Measurements from ENCODE around the gene MANSC1.

DNA sequence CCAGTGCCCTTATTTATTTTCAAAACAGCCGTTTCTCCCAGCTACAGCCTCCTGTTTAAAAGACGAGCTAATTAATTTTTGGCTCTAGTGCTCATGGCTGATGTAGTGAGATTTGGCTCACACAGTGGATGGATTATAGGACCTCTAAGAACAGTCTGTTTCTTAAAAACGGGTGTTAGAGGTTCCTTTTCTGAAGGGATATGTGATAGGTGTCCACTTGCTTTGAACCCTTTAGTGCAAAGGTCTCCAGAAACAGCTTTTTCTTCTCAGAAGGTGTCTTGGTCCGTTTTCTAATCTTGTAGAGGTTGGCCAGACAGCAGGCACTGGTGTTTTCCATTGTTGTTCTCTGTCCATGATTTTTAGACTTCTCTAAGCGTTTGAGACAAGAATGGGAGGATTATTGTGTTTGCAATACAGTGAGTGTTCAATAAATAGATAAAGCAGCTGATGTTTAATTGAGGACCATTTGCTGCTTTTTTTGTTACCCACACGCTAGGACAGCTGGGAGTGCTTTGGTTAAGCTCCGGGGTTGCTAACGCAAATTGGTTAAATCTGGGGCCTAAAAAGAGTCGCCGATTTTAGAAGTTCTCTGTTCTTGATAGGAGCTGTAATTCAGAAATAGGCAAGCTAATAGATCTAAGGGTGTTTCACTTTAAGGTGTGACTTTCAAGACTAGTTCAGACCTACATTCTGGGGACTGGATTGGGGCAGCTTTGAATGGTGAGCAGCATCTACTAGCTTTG, 7.8 kb upstream of the MANSC1 start:
- no peak for TF ChIP-seq EZH2 (IDR thresholded peaks at IDR 0.05; ENCODE audit: borderline replicate concordance, insufficient read depth, low read depth, low read length, poor library complexity, severe bottlenecking)
- TF ChIP-seq, protein P1, sequence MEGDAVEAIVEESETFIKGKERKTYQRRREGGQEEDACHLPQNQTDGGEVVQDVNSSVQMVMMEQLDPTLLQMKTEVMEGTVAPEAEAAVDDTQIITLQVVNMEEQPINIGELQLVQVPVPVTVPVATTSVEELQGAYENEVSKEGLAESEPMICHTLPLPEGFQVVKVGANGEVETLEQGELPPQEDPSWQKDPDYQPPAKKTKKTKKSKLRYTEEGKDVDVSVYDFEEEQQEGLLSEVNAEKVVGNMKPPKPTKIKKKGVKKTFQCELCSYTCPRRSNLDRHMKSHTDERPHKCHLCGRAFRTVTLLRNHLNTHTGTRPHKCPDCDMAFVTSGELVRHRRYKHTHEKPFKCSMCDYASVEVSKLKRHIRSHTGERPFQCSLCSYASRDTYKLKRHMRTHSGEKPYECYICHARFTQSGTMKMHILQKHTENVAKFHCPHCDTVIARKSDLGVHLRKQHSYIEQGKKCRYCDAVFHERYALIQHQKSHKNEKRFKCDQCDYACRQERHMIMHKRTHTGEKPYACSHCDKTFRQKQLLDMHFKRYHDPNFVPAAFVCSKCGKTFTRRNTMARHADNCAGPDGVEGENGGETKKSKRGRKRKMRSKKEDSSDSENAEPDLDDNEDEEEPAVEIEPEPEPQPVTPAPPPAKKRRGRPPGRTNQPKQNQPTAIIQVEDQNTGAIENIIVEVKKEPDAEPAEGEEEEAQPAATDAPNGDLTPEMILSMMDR (IDR thresholded peaks at IDR 0.05) = no peak

Measured in B cell (primary cell).